Measurements from ENCODE around the gene SH3PXD2A. TPM values are rescaled to one million over a fixed set of nuclear protein-coding genes. Genes with fewer than 3 reads are reported as not detected.

Gene SH3PXD2A
- polyA plus RNA-seq, 1 experiment = 50.2 TPM

DNA sequence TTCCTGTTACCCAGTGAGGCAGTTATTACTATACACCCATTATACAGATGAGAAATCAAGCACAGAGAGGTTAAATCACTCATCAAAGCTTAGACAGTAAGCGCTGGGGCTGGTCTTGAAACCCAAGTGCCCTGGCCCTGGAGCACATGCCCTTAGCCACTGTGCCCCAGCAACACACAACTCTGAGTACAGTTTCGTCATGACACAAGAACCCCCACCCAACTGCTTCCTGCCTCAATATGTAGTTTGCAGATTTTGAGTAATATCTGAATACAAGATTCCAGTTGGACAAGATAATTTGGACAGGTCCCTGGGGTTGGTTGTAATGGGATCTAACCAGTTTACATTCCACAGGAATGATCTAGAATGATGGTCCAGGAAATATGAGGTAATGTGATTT is 62.8 kb downstream of the SH3PXD2A start:
- H3K27me3 ChIP-seq (ENCODE audit: control insufficient read depth, insufficient read depth, low read length) = no peaks in the 10 kb centered on the region
- no peak for DNase-seq (ENCODE audit: low read depth)
- no peaks in the 10 kb centered on the region for H3K36me3 ChIP-seq (ENCODE audit: control insufficient read depth, insufficient read depth, low read length)
- no peak for TF ChIP-seq CTCF (IDR thresholded peaks at IDR 0.05; ENCODE audit: insufficient read depth, low read depth, low read length)
- H3K4me3 ChIP-seq (ENCODE audit: low read depth, low read length) = no peak overlapping the region
- ChIA-PET CTCF (interaction anchor here (1.4 kb wide), 2 partner anchors 11 to 61 kb away, joined by 3 read pairs; no protein-coding TSS in a partner anchor), POLR2A (no interaction called here)

GRCh38 chr10:103791858-103792257 is 63.5 kb downstream of the SH3PXD2A start:
- H3K36me3 ChIP-seq (ENCODE audit: control insufficient read depth, insufficient read depth, low read length) = no peaks in the 10 kb centered on the region
- H3K27me3 ChIP-seq (ENCODE audit: control insufficient read depth, insufficient read depth, low read length) = no peaks in the 10 kb centered on the region
- DNase-seq (ENCODE audit: low read depth) = no peak
- CTCF ChIA-PET = interaction anchor here (1.4 kb wide), 3 partner anchors 10 to 62 kb away, joined by 3 read pairs; no protein-coding TSS in a partner anchor
- POLR2A ChIA-PET = no interaction called here
- H3K4me3 ChIP-seq (ENCODE audit: low read depth, low read length) = no peak overlapping the region
- TF ChIP-seq CTCF (IDR thresholded peaks at IDR 0.05; ENCODE audit: insufficient read depth, low read depth, low read length) = no peak

GRCh38 chr10:103791291-103791690 is 64.1 kb downstream of the SH3PXD2A start:
- POLR2A ChIA-PET = no interaction called here
- Histone ChIP-seq H3K27me3 (ENCODE audit: control insufficient read depth, insufficient read depth, low read length) (no peaks in the 10 kb centered on the region), H3K4me3 (ENCODE audit: low read depth, low read length) (no peak overlapping the region), H3K36me3 (ENCODE audit: control insufficient read depth, insufficient read depth, low read length) (no peaks in the 10 kb centered on the region)
- no peak for DNase-seq (ENCODE audit: low read depth)
- CTCF ChIA-PET = interaction anchor here (1.4 kb wide), 2 partner anchors 9 to 62 kb away, joined by 3 read pairs; no protein-coding TSS in a partner anchor
- TF ChIP-seq CTCF (IDR thresholded peaks at IDR 0.05; ENCODE audit: insufficient read depth, low read depth, low read length) = no peak

- no peak overlapping the region for H3K4me3 ChIP-seq (ENCODE audit: low read depth, low read length)
- POLR2A ChIA-PET = interaction anchor here (0.6 kb wide), 1 partner anchor 32 kb away, joined by 3 read pairs; no protein-coding TSS in a partner anchor
- H3K27me3 ChIP-seq (ENCODE audit: control insufficient read depth, insufficient read depth, low read length) = no peaks in the 10 kb centered on the region
- DNase-seq (ENCODE audit: low read depth) = no peak
- no peaks in the 10 kb centered on the region for H3K36me3 ChIP-seq (ENCODE audit: control insufficient read depth, insufficient read depth, low read length)
- TF ChIP-seq CTCF (IDR thresholded peaks at IDR 0.05; ENCODE audit: insufficient read depth, low read depth, low read length) = no peak
- CTCF ChIA-PET = interaction anchor here (1.4 kb wide), 1 partner anchor 9 kb away, joined by 3 read pairs; no protein-coding TSS in a partner anchor
Measured at GRCh38 chr10:103790580-103790979, 64.8 kb downstream of the SH3PXD2A start.

- TF ChIP-seq CTCF (IDR thresholded peaks at IDR 0.05; ENCODE audit: insufficient read depth, low read depth, low read length) = no peak
- POLR2A ChIA-PET = interaction anchor here (0.6 kb wide), 1 partner anchor 31 kb away, joined by 3 read pairs; no protein-coding TSS in a partner anchor
Measured at GRCh38 chr10:103789771-103790201, 65.6 kb downstream of the SH3PXD2A start.

More at GRCh38 chr10:103789771-103790201, 65.6 kb downstream of the SH3PXD2A start:
- Histone ChIP-seq H3K4me3 (ENCODE audit: low read depth, low read length) (no peak overlapping the region), H3K27me3 (ENCODE audit: control insufficient read depth, insufficient read depth, low read length) (no peaks in the 10 kb centered on the region), H3K36me3 (ENCODE audit: control insufficient read depth, insufficient read depth, low read length) (no peaks in the 10 kb centered on the region)
- CTCF ChIA-PET = interaction anchor here (0.9 to 1.3 kb wide), 2 partner anchors 47 to 98 kb away, joined by 3 read pairs; no protein-coding TSS in a partner anchor
- DNase-seq (ENCODE audit: low read depth) = no peak

Measured in BJ (cell line).